ENCODE results near the gene PCGF1. TPM values are rescaled to one million over a fixed set of nuclear protein-coding genes. Genes with fewer than 3 reads are reported as not detected.
"Not testable (repeated sequence)": the region's sequence is repeated elsewhere in the genome, so short reads cannot be mapped to it uniquely, and the experiment has no call there.

PCGF1 gene
- polyA plus RNA-seq, 3 donors from 2014 or later = 18.8 to 22.8 (median 19.5) TPM

- no peak for DNase-seq
Observed at GRCh38 chr2:74496997-74497776, 10.3 kb downstream of the PCGF1 start.

GRCh38 chr2:74495440-74495839 is 12.1 kb downstream of the PCGF1 start:
- peaks cover 21 to 25% of the 10 kb centered on the region in 2 donors for H3K4me1 Mint-ChIP-seq
- H3K36me3 Mint-ChIP-seq = peaks cover 13 to 23% (median 18%) of the 10 kb centered on the region in 3 donors
- no peak for DNase-seq
- H3K4me3 Mint-ChIP-seq = no peak overlapping the region
- no peaks in the 10 kb centered on the region for H3K9me3 Mint-ChIP-seq
- H3K27me3 Mint-ChIP-seq (ENCODE audit: low read depth in 3 of 3) = peaks cover 5 to 10% (median 8%) of the 10 kb centered on the region in 3 donors
- peak overlapping the region in 1 of 6 donors; percentile 50 for H3K27ac Mint-ChIP-seq

More at GRCh38 chr2:74496997-74497776, 10.3 kb downstream of the PCGF1 start:
- peak overlapping the region; percentile 90 to 98 (median 93) for H3K4me3 Mint-ChIP-seq
- peaks cover 5 to 15% (median 11%) of the 10 kb centered on the region in 3 donors for H3K27me3 Mint-ChIP-seq (ENCODE audit: low read depth in 3 of 3)
- peaks cover 31 to 33% of the 10 kb centered on the region in 2 donors for H3K4me1 Mint-ChIP-seq
- H3K27ac Mint-ChIP-seq = peak overlapping the region in 3 of 6 donors; percentile 35 to 76 (median 55)
- H3K36me3 Mint-ChIP-seq = peaks cover 6 to 14% (median 12%) of the 10 kb centered on the region in 3 donors
- no peaks in the 10 kb centered on the region for H3K9me3 Mint-ChIP-seq

DNA sequence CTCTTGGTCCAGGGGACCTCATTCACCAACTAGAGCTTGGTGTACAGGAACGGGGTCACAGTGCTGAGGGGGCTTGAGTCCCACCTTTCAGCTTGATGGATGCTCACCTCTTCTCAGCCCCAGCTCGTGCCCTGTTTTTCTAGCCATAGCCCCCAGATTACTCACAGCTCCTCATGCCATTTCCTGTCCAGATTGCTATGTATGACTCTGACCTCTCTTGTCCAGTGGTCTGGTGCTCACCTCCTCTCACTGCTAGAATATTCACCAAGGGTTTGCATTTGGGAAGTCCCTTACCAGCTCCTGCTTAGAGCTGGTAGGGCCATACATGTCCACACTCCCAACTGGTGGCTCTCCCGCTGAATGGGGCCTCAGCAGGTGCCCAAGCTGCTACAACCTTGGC is 13.9 kb downstream of the PCGF1 start:
- Mint-ChIP-seq H3K4me1 (peaks cover 13% of the 10 kb centered on the region in 2 donors), H3K27ac (no peak overlapping the region), H3K9me3 (no peaks in the 10 kb centered on the region), H3K27me3 (ENCODE audit: low read depth in 3 of 3) (peaks cover under 1 to 7% (median 5%) of the 10 kb centered on the region in 3 donors), H3K36me3 (peaks cover 23 to 35% (median 27%) of the 10 kb centered on the region in 3 donors), H3K4me3 (no peak overlapping the region)
- no peak for DNase-seq

DNA sequence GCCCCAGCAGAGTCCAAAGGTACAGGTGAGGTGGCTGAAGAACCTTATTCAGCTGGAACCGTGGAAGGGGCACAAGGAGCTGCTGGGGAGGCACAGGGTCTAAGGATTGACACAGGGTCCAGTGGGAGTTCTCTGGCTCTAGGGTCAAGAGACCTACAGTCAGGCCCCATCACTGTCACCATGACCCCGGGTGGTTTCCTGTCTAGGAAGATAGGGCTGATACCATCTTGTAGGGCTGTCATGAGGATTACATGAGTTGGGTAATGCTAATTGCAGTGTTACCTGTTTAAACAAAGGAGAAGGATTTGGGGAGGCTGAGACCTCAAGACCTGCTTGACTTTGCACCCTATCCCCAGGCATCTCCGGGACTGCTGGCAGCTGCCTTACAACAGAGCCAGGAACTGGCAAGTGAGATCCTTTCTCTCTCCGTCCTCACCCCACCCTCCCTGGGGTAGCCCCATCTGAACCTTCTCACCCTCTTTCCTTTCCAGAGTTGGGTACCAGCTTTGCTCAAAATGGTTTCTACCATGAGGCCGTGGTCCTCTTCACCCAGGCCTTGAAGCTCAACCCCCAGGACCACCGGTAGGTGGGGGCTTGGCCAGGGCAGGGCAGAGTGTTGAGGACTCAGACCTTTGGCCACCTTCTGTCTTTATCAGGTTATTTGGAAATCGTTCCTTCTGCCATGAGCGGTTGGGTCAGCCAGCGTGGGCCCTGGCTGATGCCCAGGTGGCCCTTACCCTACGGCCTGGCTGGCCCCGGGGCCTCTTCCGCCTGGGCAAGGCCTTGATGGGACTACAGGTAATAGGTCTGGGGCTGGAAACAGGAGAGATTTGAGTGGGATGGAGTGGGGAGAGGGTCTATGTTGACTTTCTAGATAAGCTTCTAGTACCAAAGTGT is 15.6 kb downstream of the PCGF1 start:
- Mint-ChIP-seq H3K9me3 (no peaks in the 10 kb centered on the region), H3K36me3 (peaks cover 25 to 36% (median 29%) of the 10 kb centered on the region in 3 donors), H3K4me1 (peaks cover 0 to under 1% of the 10 kb centered on the region in 2 donors), H3K27me3 (ENCODE audit: low read depth in 3 of 3) (peaks cover 0 to 1% (median 0%) of the 10 kb centered on the region in 3 donors), H3K4me3 (no peak overlapping the region), H3K27ac (no peak overlapping the region)
- DNase-seq = no peak

DNA sequence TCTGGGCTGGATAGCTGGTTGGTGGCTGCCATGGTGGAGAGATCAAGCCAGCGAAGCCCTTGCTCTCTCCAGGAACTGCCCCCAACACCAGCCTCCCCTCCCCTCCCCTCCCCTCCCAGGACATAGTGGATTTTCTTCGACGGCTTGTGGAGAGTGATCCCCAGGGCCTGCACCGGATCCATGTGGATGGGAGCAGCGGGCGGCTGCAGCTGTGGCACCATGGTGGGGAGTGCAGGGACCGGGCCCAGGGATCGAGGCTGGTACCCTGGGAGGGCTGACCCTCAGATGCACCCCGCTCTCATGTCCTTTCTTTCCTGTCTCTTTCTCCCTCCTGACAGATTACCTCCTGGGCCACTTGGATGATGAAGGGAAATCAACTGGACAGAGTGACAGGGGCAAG is 17.6 kb downstream of the PCGF1 start:
- no peak for DNase-seq
- no peaks in the 10 kb centered on the region for H3K9me3 Mint-ChIP-seq
- H3K27ac Mint-ChIP-seq = no peak overlapping the region
- peaks cover 29 to 44% (median 30%) of the 10 kb centered on the region in 3 donors for H3K36me3 Mint-ChIP-seq
- peaks cover 0 to under 1% (median 0%) of the 10 kb centered on the region in 3 donors for H3K27me3 Mint-ChIP-seq (ENCODE audit: low read depth in 3 of 3)
- no peak overlapping the region for H3K4me3 Mint-ChIP-seq
- H3K4me1 Mint-ChIP-seq = peaks cover 0 to 2% of the 10 kb centered on the region in 2 donors

DNA sequence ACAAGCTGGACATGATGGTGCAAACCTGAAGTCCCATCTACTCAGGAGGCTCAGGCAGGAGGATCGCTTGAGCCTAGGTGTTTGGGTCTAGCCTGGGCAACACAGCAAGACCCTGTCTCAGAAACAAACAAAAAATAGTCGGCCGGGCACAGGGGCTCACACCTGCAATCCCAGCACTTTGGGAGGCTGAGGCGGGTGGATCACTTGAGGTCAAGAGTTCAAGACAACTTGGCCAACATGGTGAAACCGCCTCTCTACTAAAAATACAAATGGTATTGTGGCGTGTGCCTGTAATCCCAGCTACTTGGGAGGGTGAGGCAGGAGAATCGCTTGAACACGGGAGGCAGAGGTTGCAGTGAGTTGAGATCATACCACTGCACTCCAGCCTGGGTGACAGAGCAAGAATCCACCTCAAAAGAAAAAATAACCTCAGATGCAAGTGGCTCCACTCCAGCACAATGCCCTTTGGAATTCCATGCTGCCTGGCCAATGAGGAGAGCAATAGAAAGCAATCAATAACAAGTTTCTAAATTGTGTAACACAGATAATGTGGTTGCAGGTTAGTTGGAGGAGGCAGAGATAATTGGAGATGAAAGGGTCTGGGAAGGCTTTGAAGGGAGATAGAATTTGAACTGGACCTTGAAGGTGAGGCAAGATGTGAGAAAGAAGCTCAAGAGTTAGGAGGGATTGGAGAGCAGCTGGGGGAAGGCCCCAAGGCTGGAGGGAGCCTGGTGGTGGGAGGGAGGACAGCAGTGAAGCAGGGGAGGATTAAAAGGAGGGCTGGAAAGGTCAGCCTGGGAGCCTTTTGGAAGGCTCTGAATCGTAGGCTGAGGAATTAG is 18.6 kb downstream of the PCGF1 start:
- no peak overlapping the region for H3K4me3 Mint-ChIP-seq
- H3K36me3 Mint-ChIP-seq = peaks cover 25 to 39% (median 25%) of the 10 kb centered on the region in 3 donors
- peaks cover 3 to 5% of the 10 kb centered on the region in 2 donors for H3K4me1 Mint-ChIP-seq
- H3K27me3 Mint-ChIP-seq (ENCODE audit: low read depth in 3 of 3) = no peaks in the 10 kb centered on the region
- H3K9me3 Mint-ChIP-seq = no peaks in the 10 kb centered on the region
- peak overlapping the region in 1 of 6 donors; percentile 66 for H3K27ac Mint-ChIP-seq
- DNase-seq = no peak

DNA sequence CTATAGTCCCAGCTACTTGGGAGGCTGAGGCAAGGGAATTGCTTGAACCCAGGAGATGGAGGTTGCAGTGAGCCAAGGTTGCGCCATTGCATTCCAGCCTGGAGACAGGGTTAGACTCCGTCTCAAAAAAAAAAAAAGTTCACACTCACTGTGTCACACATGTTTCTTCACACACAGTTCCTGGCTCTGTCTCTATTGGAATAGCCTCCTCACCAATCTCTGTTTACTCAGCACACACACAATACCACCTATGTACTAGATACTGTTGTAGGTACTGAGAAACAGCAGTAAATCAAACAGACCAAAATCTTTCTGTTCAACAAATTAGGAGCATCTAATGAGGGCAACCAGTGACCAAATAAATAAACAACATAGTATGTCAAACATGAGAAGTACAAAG is 21.4 kb downstream of the PCGF1 start:
- Mint-ChIP-seq H3K27me3 (ENCODE audit: low read depth in 3 of 3) (peaks cover 0 to 5% (median 2%) of the 10 kb centered on the region in 3 donors), H3K9me3 (no peaks in the 10 kb centered on the region), H3K36me3 (peaks cover 21 to 28% (median 23%) of the 10 kb centered on the region in 3 donors), H3K27ac (no peak overlapping the region), H3K4me1 (peaks cover 22 to 27% of the 10 kb centered on the region in 2 donors), H3K4me3 (no peak overlapping the region)
- DNase-seq = no peak

- not testable (repeated sequence) for H3K9me3 Mint-ChIP-seq; H3K27me3 Mint-ChIP-seq (ENCODE audit: low read depth in 3 of 3); DNase-seq
- peak overlapping the region; percentile 90 to 100 (median 99) for H3K27ac Mint-ChIP-seq
- peaks cover 6 to 14% (median 8%) of the 10 kb centered on the region in 3 donors for H3K36me3 Mint-ChIP-seq
- H3K4me3 Mint-ChIP-seq = peak overlapping the region; percentile 97 to 100 (median 99)
- peaks cover 35 to 40% of the 10 kb centered on the region in 2 donors for H3K4me1 Mint-ChIP-seq
Observed at GRCh38 chr2:74483675-74484164, 23.8 kb downstream of the PCGF1 start.

DNA sequence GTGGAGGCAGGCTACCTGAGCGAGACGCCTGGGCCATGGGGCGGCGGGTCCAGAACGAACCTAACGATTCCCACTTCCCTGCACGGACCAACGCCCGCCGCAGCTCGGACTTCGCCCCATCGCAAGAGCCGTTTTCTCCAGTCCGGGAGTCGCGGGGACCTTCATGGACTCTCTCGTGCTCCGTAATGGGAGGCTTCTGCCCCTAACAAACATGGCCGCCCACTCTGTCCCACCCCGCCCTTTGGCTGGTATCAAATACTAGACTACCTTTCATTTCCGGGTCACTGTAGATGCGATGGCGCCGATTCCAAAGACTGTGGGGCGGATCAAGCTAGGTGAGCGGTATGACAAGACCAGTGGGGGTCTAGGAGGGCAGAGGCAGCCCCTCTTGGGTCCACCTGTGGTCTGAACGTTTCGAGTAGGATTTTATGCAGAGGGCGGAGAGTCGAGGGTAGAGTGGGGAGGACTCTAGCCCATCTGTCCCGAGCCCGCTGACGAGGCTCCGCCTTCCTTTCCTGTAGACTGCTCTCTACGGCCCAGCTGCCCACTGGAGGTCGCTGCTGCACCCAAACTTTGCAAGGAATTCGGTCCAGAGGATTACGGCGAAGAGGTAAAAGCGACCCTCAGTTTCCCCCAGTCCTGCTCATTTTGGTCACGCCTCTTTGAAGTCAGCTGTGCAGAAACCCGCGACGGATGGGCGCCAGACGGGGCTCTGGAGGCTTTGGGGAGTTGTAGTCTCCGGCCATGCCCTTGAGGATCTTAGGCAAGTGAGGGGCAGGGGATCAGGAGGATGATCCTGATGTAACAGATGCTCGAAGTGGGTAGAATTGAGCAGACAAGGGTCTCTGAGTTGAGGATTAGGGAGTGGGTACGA is 24.5 kb downstream of the PCGF1 start, which contains the start of the genes CCDC142 and TTC31:
CCDC142 (minus strand) TSS at position 198 of the 874 bp plus-strand sequence; CDS start at position 37, 161 bp downstream.
TTC31 (plus strand) TSS at position 281 of the 874 bp plus-strand sequence; CDS start at position 296, 15 bp downstream.
- peak within 1 kb of the TSS; percentile 90 to 100 (median 99) for H3K27ac Mint-ChIP-seq

GRCh38 chr2:74481961-74482800 is 25.3 kb downstream of the PCGF1 start:
- Mint-ChIP-seq H3K4me3 (peak overlapping the region; percentile 97 to 100 (median 99)), H3K27ac (peak overlapping the region; percentile 90 to 100 (median 99)), H3K27me3 (ENCODE audit: low read depth in 3 of 3) (peaks cover 0 to 5% (median 4%) of the 10 kb centered on the region in 3 donors), H3K9me3 (no peaks in the 10 kb centered on the region), H3K4me1 (peaks cover 35 to 40% of the 10 kb centered on the region in 2 donors), H3K36me3 (peaks cover 6 to 20% (median 12%) of the 10 kb centered on the region in 3 donors)
- DNase-seq = peak in 1 of 3 donors; percentile 76

More for the DNA sequence above, 24.5 kb downstream of the PCGF1 start, which contains the start of the genes CCDC142 and TTC31:
- peaks cover 35 to 40% of the 10 kb centered on the region in 2 donors for H3K4me1 Mint-ChIP-seq
- H3K36me3 Mint-ChIP-seq = peaks cover 6 to 14% (median 8%) of the 10 kb centered on the region in 3 donors
- peak within 1 kb of the TSS; percentile 97 to 100 (median 99) for H3K4me3 Mint-ChIP-seq
- peak; percentile 94 to 96 (median 95) for DNase-seq
- H3K27me3 Mint-ChIP-seq (ENCODE audit: low read depth in 3 of 3) = peaks cover 0 to 5% (median 4%) of the 10 kb centered on the region in 3 donors
- H3K9me3 Mint-ChIP-seq = no peaks in the 10 kb centered on the region

DNA sequence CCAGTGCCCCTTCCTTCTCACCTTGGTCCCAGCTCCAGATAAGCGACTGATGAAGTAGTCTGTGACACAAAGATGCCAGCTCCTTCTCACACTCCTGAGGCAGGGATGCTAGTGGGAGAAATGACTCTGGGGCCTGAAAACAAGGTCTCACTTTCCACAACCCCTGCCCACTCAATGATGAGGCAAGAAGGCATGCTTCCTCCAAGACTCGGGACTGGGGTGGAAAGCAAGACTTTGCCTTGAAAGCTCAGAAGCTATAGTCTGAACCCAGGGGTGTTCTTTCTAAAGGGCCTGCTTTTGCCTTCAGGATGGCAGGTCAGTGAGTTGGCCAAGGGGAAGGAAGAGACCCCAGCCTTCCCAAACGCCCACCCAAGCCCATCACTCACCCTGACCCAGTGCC is 26.1 kb downstream of the PCGF1 start:
- no peaks in the 10 kb centered on the region for H3K9me3 Mint-ChIP-seq
- peak overlapping the region; percentile 7 to 100 (median 66) for H3K27ac Mint-ChIP-seq
- peak overlapping the region; percentile 73 to 100 (median 98) for H3K4me3 Mint-ChIP-seq
- H3K4me1 Mint-ChIP-seq = peaks cover 33 to 40% of the 10 kb centered on the region in 2 donors
- DNase-seq = no peak
- peaks cover 0 to 5% (median 4%) of the 10 kb centered on the region in 3 donors for H3K27me3 Mint-ChIP-seq (ENCODE audit: low read depth in 3 of 3)
- H3K36me3 Mint-ChIP-seq = peaks cover 3 to 14% (median 8%) of the 10 kb centered on the region in 3 donors

Measured in immature natural killer cell (primary cell).